GM12891 (cell line): ENCODE measurements around the gene CBX7.

Experiments
- PAX5 ChIP-seq: IDR thresholded peaks from 2 replicates; pipeline ENCODE4 v1.6.1; 2011; ENCODE audit warnings: low read length, moderate library complexity, mild to moderate bottlenecking; ENCODE audit not compliant: insufficient read depth, severe bottlenecking
- POLR2A ChIP-seq: IDR thresholded peaks from 2 replicates; pipeline ENCODE4 v1.6.1; 2011; ENCODE audit warnings: low read depth, low read length, control low read depth
- POLR2AphosphoS5 ChIP-seq: IDR thresholded peaks from 2 replicates; pipeline ENCODE4 v1.6.1; 2011; ENCODE audit warnings: low read depth, low read length, control low read depth
- SPI1 ChIP-seq: IDR thresholded peaks from 2 replicates; pipeline ENCODE4 v1.6.1; 2011; ENCODE audit warnings: low read depth, low read length, control low read depth
- TAF1 ChIP-seq: IDR thresholded peaks from 2 replicates; pipeline ENCODE4 v1.6.1; 2011; ENCODE audit warnings: low read depth, low read length, control low read depth

DNA sequence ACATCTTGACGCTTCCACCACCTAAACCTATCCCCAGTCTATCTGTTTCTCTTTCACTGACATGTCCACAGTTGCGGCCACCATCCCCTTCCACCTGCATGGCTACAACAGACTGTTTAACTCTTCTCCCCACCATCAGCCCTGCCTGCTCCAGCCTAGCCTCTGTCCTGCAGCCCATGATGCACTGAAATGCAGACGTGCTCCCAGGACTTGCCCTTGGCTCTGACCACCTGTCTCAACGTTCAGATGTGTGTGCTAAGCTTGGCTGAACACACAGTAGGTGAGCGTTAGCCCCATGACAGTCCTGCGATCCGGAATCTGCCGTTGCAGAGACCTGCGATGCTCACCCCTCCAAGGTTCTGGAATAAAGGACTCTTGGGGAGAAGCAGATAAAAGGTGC is 22.7 kb downstream of the CBX7 start:
- TF ChIP-seq POLR2A, result no peak
- no peak for TF ChIP-seq TAF1
- no peak for TF ChIP-seq POLR2AphosphoS5
- TF ChIP-seq SPI1, result no peak
- no peak for TF ChIP-seq PAX5
